Parathyroid adenoma (tissue), 2 donors: ENCODE results near the gene SORCS2.

Experiments used
- H2AFZ ChIP-seq: fragments of 300-600 bp; sonication (generic); one replicate; pipeline ENCODE4 v1.7.0; 2017; ENCODE audit warnings: antibody characterized with exemption, mild to moderate bottlenecking
- H3K27ac ChIP-seq: fragments of 300-600 bp; sonication (generic); one replicate; pipeline ENCODE4 v1.7.0; 2017
- H3K27me3 ChIP-seq: fragments of 300-600 bp; sonication (generic); one replicate; pipeline ENCODE4 v1.7.0; 2017; ENCODE audit warnings: low read length; ENCODE audit not compliant: control insufficient read depth, insufficient read depth
- H3K36me3 ChIP-seq: fragments of 300-600 bp; sonication (generic); one replicate; pipeline ENCODE4 v1.7.0; 2017; ENCODE audit warnings: low read length; ENCODE audit not compliant: control insufficient read depth, insufficient read depth
- H3K4me1 ChIP-seq: fragments of 300-600 bp; sonication (generic); one replicate; pipeline ENCODE4 v1.7.0; 2017; ENCODE audit warnings: control low read depth
- H3K4me2 ChIP-seq: fragments of 300-600 bp; sonication (generic); one replicate; pipeline ENCODE4 v1.7.0; 2017; ENCODE audit warnings: low read length
- H3K4me3 ChIP-seq: fragments of 300-600 bp; sonication (generic); one replicate; pipeline ENCODE4 v1.7.0; 2017; ENCODE audit warnings: low read depth, low read length
- H3K79me2 ChIP-seq: fragments of 300-600 bp; sonication (generic); one replicate; pipeline ENCODE4 v1.7.0; 2017; ENCODE audit warnings: control low read depth
- H3K9ac ChIP-seq: fragments of 300-600 bp; sonication (generic); one replicate; pipeline ENCODE4 v1.7.0; 2017; ENCODE audit warnings: mild to moderate bottlenecking
- H3K9me3 ChIP-seq: fragments of 300-600 bp; sonication (generic); one replicate; pipeline ENCODE4 v1.7.0; 2017; ENCODE audit warnings: low read length; ENCODE audit not compliant: control insufficient read depth
- TF ChIP-seq, protein P1 (sequence below): fragments of 300-600 bp; sonication (generic); IDR thresholded peaks from one replicate; pipeline ENCODE4 v1.7.0; 2017; ENCODE audit warnings: antibody characterized with exemption, mild to moderate bottlenecking
- donor health status: primary hyperparathyroidism.

Gene SORCS2

DNA sequence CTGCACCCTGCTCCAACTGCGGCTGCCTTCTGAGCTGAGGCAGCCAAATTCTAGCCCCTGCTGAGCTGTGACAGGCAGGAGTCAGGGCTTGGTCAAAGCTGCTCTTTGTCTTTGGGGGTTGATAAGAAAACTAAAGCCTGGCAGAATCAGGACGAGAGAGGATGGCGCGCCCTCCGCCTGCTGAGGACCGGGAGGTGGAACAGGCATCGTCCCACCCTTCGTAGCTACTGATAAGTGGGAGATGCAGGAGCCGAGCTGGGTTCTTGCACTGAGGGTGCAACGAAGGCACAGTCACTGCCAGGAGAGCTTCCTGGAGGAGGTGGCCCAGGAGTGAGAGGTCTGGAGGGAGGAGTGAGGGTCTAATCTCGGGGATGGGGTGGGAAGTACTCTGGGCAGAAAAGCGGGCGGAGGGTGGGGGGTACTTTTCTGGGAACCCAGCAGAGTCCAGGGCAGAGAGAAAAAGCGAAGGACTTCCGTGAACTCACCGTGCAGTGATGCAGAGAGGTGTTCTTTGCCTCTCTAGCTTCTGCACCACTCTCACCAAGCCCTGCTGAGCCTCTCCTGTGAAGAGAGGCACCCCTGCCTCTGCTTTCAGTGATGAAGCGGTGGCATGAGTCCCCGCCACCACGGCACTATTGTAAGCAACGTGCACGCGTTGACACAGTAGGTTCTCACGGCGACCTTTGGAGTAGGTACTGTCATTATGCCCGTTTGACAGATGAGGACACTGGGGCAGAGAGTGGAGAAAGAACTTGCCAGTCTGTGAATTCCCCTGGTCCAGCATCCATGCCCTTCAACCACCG, 107.8 kb downstream of the SORCS2 start:
- H3K9ac ChIP-seq: no peak overlapping the region
- H3K4me3 ChIP-seq: no peak overlapping the region
- H3K36me3 ChIP-seq: no peaks in the 10 kb centered on the region
- H3K27me3 ChIP-seq: no peaks in the 10 kb centered on the region
- no peaks in the 10 kb centered on the region for H3K9me3 ChIP-seq
- no peaks in the 10 kb centered on the region for H3K79me2 ChIP-seq
- H3K27ac ChIP-seq: no peak overlapping the region
- no peak overlapping the region for H2AFZ ChIP-seq
- no peak overlapping the region for H3K4me2 ChIP-seq
- H3K4me1 ChIP-seq: no peaks in the 10 kb centered on the region
- TF ChIP-seq, protein P1, sequence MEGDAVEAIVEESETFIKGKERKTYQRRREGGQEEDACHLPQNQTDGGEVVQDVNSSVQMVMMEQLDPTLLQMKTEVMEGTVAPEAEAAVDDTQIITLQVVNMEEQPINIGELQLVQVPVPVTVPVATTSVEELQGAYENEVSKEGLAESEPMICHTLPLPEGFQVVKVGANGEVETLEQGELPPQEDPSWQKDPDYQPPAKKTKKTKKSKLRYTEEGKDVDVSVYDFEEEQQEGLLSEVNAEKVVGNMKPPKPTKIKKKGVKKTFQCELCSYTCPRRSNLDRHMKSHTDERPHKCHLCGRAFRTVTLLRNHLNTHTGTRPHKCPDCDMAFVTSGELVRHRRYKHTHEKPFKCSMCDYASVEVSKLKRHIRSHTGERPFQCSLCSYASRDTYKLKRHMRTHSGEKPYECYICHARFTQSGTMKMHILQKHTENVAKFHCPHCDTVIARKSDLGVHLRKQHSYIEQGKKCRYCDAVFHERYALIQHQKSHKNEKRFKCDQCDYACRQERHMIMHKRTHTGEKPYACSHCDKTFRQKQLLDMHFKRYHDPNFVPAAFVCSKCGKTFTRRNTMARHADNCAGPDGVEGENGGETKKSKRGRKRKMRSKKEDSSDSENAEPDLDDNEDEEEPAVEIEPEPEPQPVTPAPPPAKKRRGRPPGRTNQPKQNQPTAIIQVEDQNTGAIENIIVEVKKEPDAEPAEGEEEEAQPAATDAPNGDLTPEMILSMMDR: no peak

DNA sequence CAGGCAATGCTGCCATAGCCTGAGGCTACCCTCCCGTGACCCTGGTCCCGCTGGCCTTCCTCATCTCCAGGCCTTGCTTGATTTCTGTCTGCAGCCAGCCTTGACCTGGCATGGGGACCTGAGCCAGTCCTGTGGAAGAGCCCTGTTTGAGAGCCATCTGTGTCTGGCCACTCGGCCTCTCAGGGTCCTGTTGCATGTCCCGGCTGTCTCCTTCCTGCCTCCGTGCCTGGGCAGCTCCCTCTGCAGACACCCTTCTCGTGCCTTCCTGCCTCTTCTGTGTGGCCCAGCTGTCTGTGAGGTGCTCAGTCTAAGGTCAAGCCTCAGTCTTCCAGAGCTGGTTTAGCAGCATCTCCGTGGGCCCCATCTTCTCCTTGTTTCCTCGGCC, 108.4 kb downstream of the SORCS2 start:
- H3K27me3 ChIP-seq: no peaks in the 10 kb centered on the region
- no peaks in the 10 kb centered on the region for H3K9me3 ChIP-seq
- H3K4me3 ChIP-seq: no peak overlapping the region
- H3K27ac ChIP-seq: no peak overlapping the region
- H3K4me1 ChIP-seq: no peaks in the 10 kb centered on the region
- H3K4me2 ChIP-seq: no peak overlapping the region
- H3K9ac ChIP-seq: no peak overlapping the region
- no peaks in the 10 kb centered on the region for H3K36me3 ChIP-seq
- no peak overlapping the region for H2AFZ ChIP-seq
- no peaks in the 10 kb centered on the region for H3K79me2 ChIP-seq
- TF ChIP-seq, protein P1: no peak

DNA sequence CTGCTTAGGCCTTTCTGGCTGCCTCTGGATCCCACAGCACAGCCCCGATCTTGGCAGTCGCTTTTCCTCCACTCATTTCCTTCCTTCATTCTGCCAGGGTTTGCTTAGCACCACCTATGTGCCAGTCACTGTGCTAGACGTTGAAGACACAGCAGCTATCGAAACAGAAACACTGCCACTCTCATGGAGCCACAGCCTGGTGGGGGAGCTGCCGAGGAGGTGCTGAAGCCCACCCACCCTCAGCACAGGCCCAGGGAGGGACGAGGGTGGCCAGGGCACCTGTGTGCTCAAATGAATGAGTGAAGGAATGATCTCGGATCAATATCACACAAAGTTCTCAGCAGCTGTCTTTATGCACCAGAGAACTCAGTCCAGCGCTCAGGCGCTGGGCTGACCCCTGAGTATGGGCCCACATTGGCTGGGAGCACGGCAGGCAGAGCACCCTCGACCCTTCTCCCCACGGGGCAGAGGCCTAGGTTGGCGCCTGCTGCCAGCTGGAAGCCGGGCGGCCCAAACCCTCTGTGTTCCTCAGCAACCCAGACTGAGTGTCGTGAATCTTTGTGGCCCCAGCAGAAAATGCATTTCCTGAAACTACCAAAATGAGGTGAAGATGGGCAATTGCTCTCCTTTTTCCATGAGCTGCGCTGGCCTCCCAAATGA, 108.9 kb downstream of the SORCS2 start:
- H3K36me3 ChIP-seq: no peaks in the 10 kb centered on the region
- no peaks in the 10 kb centered on the region for H3K4me1 ChIP-seq
- no peak overlapping the region for H3K4me2 ChIP-seq
- H3K27me3 ChIP-seq: no peaks in the 10 kb centered on the region
- TF ChIP-seq, protein P1: no peak
- no peaks in the 10 kb centered on the region for H3K9me3 ChIP-seq
- H2AFZ ChIP-seq: no peak overlapping the region
- H3K27ac ChIP-seq: no peak overlapping the region
- H3K79me2 ChIP-seq: no peaks in the 10 kb centered on the region
- H3K4me3 ChIP-seq: no peak overlapping the region
- H3K9ac ChIP-seq: no peak overlapping the region

DNA sequence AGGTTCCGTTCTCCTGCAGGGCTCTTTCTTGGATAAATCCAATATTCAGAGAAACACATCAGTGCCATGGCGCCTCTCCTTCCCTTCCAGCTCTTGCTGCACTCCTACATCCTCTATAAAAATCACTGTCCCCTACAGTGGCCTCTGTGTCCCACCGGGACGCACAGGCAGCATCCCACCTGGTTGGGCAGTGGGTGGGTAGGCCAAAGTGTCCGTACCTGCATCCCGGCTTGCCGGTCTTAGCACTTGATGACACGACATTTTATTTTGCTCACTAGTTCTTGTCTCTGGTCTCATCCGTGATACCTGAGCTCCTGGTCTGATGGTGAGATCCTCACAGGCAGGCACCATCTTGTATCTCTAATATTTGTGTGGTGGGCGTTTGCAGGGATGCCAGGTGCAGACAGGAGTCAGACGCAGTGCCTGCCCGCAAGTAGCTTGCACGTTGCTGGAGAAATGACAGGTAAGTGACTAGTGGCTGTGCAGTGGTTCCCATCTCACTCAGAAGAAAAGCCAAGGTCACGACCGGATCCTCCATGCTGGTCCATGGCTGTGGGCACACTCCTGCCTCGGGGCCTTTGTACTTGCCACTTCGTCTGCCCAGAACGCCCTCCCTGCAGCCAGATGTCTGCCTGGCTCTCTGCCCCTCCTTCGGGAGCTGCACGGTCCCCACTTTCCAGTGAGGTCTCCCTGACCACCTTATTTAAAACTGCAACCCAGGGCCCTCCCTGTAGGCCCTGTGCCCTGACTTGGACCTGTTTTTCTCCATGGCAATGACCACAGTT, 109.7 kb downstream of the SORCS2 start:
- TF ChIP-seq, protein P1: no peak
- no peak overlapping the region for H3K9ac ChIP-seq
- no peaks in the 10 kb centered on the region for H3K36me3 ChIP-seq
- no peaks in the 10 kb centered on the region for H3K27me3 ChIP-seq
- H3K27ac ChIP-seq: no peak overlapping the region
- H3K4me3 ChIP-seq: no peak overlapping the region
- H2AFZ ChIP-seq: no peak overlapping the region
- H3K79me2 ChIP-seq: no peaks in the 10 kb centered on the region
- no peaks in the 10 kb centered on the region for H3K9me3 ChIP-seq
- H3K4me2 ChIP-seq: no peak overlapping the region
- no peaks in the 10 kb centered on the region for H3K4me1 ChIP-seq
